AML-193 (cell line): ENCODE data around the gene RAD51B.
"Not testable (repeated sequence)": the region's sequence is repeated elsewhere in the genome, so short reads cannot be mapped to it uniquely, and the experiment has no call there.

ENCODE experiments used
- DNase-seq, 2 experiments: peaks; one replicate each; lab custom pipeline; 2025; lab: John Stamatoyannopoulos, UW

The RAD51B gene

DNA sequence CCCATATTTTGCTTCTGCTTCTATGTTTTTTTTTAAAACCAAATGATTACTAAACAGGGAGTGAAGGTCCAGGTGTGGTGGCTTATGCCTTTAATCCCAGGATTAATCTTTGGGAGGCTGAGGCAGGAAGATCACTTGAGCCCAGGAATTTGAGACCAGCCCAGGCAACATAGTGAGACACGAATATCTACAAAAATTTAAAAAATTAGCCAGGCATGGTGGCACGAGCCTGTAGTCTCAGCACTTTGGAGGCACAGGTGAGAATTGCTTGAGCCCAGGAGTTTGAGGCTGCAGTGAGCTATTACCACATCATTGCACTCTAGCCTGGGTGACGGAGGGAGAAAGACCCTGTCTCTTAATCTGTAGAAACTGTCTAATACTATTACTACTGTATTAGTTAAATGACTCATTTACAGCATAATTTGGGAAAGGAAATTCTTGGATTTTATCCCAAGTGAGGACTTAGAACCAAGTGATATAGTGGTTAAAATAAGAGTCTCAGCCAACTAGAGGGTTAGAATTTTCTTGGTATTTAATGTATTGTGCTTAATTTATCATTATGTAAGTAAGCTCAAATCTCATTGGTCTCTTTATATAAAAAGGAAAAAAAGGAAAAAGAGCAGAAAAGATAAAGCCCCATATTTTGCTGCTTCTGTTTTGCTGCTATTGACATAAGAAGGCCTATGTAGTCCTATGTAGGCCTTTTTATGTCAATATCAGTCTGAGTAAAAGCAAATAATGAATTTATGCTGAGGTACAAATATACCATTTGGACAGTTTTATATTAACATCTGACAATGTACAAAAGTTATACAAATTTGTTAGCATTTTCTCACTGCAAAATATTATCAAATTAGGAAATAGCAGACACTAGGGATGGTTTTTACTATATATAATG is 163.4 kb downstream of the RAD51B start:
- DNase-seq = no peak

DNA sequence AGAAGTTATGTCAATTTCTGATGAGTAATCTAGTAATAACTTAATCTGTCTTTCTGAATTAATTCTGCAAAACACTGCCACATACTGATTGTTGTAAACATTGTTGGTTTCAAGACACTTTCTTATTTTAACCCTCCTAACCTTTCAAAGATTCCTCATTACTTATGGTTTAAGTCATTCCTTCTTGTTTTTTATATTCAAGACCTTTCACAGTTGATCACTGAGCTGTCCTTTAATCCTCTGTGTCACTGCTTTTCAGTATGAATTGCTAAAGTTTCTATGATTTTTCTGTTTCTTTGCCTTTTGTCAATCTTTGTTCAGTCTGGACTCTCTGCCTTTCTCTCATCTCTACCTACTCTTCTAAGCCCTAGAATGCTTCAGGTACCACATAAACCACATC is 164.7 kb downstream of the RAD51B start:
- DNase-seq = no peak

DNA sequence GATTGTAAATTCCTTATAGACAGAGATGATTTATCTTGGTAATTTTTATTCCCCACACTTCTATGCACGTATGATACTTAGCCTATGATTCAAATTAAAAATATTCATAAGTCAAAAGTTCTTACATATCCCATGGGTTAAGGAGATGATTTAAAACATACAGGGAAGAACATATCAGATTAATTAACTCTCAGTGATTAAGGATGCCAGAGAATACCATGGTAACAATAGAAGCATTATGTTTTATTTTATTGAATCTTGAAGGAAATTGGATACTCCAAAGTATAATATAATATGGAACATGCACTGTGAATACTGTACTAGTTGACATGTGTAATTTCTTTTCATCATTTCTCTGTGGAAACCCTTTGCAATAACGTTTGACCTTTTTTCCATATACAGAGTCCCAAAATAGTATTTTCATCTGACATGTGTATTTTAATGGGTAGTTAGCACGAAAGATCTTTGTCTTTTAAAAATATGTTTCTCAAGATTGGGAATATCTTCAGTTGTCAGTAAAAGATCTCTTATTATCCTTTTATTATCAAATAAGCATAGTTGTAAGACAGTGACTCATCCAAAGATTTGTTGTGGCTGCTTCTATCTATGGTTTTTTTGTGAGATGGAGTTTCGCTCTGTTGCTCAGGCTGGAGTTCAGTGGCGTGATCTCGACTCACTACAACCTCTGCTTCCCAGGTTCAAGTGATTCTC is 166.7 kb downstream of the RAD51B start:
- no peak for DNase-seq

DNA sequence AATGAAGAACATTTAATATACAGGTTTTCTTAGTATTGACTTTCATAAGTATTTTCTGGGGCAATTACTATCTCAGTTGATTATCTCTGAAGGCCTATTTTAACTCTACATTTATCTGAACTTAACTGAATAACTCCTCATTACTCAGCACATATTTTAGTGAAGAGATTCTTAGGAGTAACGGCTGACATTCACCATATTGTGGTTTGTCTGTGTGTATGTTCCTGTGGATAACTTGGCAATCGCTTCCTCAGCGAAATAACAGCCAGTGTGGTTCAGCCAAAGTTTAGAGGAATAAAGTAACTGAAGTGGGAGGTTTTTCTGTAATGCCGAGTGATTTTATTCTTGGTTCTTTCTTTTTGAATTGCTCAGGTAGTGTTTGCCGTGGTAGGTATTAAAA is 168.0 kb downstream of the RAD51B start:
- DNase-seq = peak; percentile 25

DNA sequence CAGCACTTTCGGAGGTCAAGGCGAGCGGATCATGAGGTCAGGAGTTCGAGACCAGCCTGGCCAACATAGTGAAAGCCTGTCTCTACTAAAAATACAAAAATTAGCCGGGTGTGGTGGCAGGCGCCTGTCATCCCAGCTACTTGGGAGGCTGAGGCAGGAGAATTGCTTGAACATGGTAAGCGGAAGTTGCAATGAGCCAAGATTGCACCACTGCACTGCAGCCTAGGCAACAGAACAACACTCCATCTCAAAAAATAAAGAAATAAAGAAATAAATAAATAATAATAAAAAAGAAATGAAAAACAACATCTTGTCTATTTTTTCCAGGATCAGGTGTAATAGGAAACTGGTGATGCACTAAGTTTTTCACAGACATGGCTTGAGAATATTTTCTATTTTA is 168.6 kb downstream of the RAD51B start:
- not testable (repeated sequence) for DNase-seq

DNA sequence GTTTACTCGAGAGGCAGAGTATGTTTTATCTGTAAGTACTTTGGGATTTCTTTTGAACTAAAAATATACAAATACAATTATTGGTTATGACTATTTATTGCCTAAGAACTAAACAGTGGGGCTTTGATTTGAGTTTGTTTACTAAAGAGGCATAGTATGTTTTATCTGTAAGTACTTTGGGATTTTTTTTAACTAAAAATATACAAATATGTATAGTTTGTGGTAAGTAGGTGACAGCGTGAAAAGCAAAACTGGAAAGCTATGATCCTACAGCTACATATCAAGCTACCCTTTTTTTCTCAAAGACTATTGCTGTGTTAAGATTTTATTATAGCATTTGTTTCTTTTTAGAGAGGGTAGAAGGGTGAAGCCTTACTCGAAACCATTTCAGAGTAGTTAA is 171.0 kb downstream of the RAD51B start:
- DNase-seq = no peak

DNA sequence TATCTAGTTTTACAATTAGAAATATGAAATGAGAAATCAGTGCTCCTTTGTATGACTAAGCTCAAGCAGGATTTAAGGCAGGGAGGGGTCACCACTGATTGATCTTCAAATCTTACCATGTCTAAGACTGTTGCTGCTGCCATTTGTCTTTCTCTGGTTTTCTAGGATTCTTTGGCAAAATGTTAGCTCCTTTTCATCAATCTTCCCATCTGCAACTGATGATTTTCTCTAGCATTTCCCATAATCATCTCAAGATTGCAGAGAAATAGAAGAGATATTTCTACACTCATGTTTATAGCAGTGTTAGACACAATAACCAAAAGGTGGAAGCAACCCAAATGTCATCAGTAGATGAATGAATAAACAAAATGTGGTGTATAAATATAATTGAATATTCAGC is 175.0 kb downstream of the RAD51B start:
- DNase-seq = no peak

DNA sequence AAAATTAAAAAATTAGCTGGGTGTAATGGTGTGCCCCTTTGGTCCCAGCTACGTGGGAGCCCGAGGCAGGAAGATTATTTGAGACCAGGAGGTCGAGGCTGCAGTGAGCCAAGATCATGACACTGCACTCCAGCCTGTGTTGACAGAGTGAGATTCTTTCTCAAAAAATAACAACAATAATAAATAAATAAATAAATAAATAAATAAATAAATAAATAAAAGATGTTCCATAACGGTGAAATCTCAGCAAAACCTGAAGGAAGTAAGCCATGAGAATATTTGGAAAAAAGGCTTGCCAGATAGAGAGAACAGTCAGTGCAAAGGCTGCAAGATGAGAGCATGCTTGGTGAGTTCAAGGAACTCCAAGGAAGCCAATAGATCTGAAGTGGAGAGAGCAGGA is 176.7 kb downstream of the RAD51B start:
- no peak for DNase-seq

DNA sequence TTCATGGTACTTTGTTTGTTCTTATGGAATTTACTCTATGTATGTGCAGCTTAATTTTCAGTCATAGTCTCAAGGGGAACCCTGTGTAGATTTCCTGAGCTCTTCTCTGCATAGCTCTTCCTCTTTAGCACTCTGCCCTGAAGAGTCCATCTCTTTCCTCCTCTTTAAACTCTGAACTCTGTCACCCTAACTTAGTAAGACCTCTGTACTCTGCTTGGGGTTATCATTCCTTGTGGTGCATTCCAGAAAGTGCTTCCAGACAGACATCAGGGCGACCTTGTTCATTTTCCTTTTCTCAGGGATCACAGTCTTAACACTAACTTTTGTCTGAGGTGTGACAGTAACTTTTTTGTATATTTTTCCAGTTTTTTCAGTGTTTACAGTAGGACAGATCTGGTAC is 179.3 kb downstream of the RAD51B start:
- no peak for DNase-seq

DNA sequence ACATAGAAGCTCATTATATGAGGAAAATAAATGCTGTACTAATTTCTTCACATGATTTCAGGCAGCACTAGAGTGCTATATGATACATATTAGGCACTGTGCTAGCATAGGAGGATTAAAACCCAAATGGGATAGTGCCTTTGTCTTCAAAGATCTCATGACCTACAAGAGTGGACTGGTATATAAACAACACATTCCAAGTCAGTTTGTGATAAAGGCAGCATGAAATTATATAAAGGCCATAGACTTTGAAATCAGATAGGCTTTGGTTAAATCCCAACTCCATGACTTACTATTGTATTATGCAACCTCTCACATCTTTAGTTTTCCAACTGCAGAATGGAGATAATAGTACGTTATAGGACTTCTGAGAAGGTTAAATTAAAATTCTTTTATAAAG is 179.7 kb downstream of the RAD51B start:
- DNase-seq = no peak

DNA sequence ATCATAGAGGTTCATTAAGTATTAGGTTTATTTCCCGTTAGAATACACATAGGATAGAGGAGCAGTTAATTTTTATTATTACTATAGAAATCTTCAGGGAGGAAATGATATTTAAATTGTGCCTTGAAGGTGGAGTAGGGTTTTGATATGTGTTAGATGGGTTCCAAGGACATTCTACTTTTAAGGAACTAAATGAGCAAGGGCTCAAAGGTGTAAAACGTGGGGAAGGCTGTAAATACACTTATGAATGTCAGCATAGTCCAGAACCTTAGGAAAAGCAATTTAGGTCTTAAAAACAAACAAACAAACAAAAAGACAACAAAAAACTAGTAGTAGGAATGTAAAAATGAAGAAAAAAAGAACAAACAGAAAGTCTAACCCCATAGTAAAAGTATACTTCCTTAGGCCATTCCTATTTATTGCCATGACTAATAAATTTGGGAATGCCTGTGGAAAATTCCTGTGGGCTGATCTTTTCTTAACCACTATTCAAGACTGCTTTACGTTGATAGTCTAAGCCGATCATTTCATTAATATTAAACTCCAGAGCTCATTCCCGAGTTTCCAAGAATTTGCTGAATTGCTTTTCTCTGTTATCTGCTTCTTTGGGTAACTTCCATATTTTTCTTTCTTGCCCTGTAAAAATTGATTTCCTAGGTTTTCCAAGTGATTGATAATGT is 180.3 kb downstream of the RAD51B start:
- DNase-seq = no peak

DNA sequence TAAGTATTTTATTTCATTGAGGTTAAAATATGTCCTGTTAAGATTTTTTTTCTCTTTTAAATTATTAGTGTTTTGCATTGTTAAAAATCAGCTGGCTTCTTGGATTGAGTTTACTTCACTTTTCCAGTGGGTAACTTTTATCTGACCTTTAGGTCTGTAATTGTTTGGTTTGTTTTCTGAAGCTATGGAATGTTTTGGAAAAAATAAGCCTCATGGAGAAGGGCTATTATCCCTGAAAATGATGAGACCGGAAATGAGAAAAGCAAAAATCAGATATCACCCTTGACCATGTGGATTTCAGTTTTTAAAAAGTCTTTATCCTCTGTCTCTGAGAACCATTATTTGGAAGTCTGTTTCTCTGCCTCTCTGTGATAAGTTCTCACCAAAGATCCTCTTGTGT is 180.9 kb downstream of the RAD51B start:
- no peak for DNase-seq

DNA sequence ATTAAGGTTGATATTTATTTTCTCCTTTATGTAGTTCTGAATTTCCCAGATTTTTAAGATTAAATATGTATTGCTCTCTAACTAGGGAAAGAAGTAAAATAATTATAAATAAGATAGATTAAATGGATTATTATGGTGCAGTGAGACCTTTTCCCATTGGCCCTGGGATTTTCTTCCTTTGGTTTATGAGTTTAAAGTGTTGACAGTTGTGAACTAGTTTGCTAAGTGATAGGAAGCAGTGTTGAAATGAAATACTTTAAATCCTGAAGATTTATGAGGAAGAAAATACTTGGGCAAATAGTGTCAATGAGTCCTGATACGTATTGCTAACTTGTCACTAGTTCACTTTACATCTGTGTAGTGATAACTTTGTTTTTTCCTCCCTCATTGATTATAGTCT is 188.9 kb downstream of the RAD51B start:
- DNase-seq = no peak

DNA sequence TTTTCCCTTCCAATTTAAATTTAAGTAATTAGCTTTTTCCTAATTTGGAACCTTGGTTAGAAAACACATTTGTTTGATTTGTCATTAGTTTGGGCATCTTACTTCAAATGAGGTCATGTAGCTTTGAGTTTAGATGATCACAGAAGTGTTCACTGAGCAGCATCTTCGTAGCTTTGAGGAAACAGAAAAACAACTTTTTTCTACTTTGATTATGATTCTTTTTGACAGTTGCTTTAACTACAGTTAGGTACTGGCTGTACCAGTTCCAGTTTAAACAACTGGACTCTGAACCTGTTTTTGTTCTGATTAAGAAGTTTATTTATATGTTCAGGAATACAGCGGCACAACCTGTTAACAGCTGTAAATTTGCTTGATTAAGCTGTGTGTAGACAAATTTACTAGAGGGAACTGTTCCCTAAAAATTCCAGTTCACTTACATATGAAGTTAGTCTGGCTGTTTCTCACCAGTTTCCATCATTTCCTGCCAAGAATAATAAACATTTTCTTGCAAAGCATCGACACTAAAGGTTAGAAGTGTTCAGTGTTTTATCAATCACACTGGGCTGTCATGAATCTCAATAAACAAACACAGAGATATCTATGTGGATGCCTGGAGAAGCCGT is 191.9 kb downstream of the RAD51B start:
- no peak for DNase-seq

DNA sequence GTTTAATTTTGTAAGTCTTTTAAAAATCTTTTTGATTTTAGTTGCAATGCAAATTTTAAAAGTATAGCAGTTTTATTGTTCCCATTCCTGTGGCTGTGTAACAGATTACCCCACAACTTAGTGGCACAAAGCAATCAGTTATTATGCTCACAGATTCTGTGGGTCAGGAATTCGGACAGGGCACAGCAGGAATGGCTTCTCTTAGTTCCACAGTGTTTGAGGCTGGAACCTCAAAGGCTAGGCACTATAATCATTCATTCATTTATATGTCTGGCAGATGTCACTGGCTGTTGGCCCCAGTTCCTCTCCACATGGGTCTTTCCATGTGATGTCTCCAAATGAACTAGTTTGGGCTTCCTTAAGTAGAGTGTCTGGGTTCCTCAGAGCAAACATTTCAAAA is 193.3 kb downstream of the RAD51B start:
- no peak for DNase-seq

DNA sequence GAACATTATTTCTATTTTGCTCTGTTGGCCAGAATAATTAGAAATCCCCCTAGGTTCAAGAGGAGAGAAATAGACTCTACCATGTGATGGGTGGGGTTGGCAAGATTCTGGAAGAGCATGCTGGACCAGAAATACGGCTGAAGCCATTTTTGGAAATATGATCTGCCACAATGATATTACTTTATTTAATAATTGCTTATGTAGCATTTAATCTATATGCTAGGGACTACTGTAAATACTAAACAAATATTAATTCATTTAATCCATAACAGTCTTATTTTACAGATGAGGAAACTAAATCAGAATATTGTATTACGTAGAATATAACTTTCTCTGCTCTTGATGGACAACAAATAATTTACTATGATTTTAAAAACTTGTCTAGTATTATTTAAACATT is 193.7 kb downstream of the RAD51B start:
- no peak for DNase-seq

DNA sequence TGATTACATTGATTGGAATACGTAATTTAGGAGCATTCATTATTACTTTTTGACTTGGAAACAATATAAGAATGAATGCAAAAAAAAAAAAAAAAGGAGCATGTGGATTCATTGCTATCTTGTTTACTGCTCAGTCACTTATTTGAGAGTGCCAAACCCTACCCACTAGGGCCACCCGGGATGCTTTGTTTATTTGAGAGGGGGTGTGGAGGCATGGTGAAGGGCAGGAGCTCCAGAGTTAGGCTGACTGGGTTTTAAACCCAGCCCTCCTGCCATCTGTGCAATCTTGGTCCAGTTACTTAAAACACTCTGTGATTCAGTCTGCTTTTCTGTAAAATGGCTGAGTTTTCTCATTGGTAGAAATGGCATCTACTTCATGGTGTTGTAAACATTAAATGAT is 195.2 kb downstream of the RAD51B start:
- no peak for DNase-seq

DNA sequence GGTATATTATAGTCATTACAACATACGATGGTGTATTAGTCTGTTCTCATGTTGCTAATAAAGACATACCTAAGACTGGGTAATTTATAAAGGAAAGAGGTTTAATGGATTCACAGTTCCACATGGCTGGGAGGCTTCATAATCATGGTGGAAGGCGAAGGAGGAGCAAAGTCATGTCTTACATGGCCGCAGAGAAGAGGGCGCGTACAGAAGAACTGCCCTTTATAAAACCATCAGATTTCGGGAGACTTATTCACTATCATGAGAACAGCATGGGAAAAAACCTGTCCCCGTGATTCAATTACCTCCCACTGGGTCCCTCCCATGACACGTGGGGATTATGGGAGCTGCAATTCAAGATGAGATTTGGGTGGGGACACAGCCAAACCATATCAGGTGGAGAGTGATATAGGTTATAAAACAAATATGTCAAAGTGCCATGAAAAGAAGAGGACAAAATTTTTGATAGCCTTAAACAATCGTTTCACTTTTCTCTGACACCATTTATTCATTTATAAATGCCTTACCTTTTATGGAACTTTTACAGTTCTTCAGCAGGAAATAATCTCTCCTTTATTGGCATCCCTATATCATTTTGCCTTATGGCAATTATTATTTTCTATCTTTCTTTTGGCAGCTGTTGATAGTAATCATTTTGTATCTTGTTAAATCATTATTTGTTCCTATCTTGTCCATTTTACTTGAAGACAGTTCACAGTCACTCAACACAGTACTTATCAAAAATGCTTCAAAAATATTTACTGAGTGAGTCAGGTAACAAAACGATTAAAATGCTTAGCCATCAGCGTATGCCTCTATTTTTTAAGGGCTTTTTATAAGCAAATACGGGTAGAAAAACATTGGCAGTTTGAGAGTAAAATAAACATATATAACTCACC is 196.0 kb downstream of the RAD51B start:
- no peak for DNase-seq

DNA sequence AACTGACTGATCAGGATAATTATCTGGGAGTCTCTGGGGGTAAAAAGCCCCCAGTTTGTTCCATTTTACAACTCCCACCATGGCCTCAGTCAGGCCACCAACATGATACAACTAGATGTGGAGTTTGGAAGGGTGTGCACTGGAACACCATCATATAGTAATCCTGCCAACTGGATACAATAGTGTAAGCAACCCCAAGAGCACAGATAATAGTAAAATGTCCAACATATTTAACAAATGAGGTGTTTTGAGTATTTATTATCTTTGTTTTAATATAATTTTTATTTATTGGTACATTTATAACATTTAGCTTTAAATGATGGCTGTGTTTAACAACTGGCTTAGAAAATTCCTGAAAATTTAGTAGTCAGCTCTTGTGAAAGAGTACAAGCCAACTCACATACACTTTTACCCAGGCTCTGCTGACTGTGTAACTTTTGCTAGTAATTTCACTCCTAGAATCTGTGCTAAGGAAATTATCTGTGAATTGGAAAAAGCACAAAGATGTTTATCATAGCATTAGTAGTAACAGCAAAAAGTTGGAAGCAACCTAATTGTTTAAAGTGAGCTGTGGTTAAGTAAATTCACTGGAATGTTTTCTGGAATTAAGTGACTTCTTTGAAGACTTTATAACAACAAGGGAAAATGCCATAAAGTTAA is 196.8 kb downstream of the RAD51B start:
- no peak for DNase-seq

DNA sequence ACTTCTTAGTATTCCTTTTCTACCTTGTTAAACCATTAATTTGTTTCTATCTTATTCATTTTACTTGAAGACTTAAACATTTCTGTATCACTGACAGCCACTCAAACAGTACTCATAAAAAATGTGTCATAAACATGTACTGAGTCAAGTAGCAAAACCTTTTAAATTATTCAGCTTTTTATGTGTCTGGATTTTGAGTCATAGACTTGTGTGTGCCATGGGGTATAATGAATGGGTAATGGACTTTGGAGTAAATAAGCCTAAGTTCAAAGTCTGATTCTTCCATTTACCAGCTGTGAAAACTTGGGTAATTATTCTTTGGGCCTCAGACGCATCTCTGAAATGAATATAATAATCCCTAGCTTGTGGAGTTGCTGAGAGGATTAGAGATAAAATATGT is 199.0 kb downstream of the RAD51B start:
- no peak for DNase-seq

DNA sequence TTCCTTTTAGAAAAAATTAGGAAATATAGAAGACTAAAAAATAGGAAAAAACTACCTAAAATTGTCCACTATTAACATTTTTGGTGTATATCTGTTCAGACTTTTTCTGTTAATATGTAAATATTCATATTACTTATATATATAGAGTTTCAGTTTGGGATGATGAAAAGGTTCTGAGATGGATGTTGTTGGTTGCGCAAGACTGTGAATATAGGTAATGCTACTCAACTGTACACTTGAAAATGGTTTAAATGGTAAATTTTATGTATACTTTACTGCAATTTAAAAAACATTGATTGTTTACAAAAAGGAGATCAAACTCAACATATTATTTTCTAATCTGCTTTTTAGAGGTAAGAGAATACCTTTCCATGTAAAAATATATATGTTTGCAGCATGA is 200.9 kb downstream of the RAD51B start:
- no peak for DNase-seq
